SK-N-SH (cell line): Measurements from ENCODE around the gene ZDBF2. TPM values are rescaled to one million over a fixed set of nuclear protein-coding genes. Genes with fewer than 3 reads are reported as not detected.

Experiments used
- CTCF ChIA-PET: fragments of 300-600, 350-600 bp; formaldehyde crosslinking; extraction: SDS; loops from one replicate; lab custom pipeline; 2021; lab: Yijun Ruan, JAX
- POLR2A ChIA-PET: fragments of 350-600 bp; sonication (Branson Sonifier 250); formaldehyde crosslinking; extraction: SDS; loops from one replicate; lab custom pipeline; 2020; ENCODE audit warnings: antibody characterized with exemption, inconsistent platforms; lab: Yijun Ruan, JAX
- DNase-seq: peaks from one replicate; pipeline ENCODE4 v3.0.0; 2012
- H2AFZ ChIP-seq: fragments of 200-600 bp; sonication (generic); 2 replicates; pipeline ENCODE4 v1.8.1; 2016; ENCODE audit warnings: antibody characterized with exemption, mild to moderate bottlenecking, low read depth
- H3F3A ChIP-seq: fragments of 200-600 bp; sonication (generic); replicated peaks from 2 replicates; pipeline ENCODE3; 2016; ENCODE audit warnings: antibody characterized with exemption, mild to moderate bottlenecking; ENCODE audit not compliant: insufficient read depth
- H3K27ac ChIP-seq, 2 experiments: fragments of 200-500 bp in 1 of 2; fragments of 200-600 bp in 1 of 2; sonication (Bioruptor generic) in 1 of 2; sonication (generic), shearing (Covaris generic) in 1 of 2; 2 replicates each; pipeline versions ENCODE4 v1.5.1 to v1.6.1; 2014 to 2016; ENCODE audit warnings: low read depth in 2 of 2, inconsistent platforms in 1 of 2, low read length in 1 of 2, mild to moderate bottlenecking in 1 of 2, mixed read lengths in 1 of 2
- H3K27me3 ChIP-seq: fragments of 200-600 bp; sonication (generic), shearing (Covaris generic); 2 replicates; pipeline ENCODE4 v1.6.1; 2016; ENCODE audit warnings: mixed run types; ENCODE audit not compliant: insufficient read depth
- H3K36me3 ChIP-seq, 2 experiments: fragments of 200-500 bp in 1 of 2; fragments of 200-600 bp in 1 of 2; sonication (Bioruptor generic) in 1 of 2; sonication (generic) in 1 of 2; replicated peaks in 1 of 2; 2 replicates each; pipeline versions ENCODE3 to v1.5.1; 2014 to 2016; ENCODE audit warnings: low read length in 1 of 2, mild to moderate bottlenecking in 1 of 2; ENCODE audit not compliant: insufficient read depth in 2 of 2, control insufficient read depth in 1 of 2
- H3K4me1 ChIP-seq, 2 experiments: fragments of 200-500 bp in 1 of 2; fragments of 200-600 bp in 1 of 2; sonication (Bioruptor generic) in 1 of 2; sonication (generic), shearing (Covaris generic) in 1 of 2; 2 replicates each; pipeline versions ENCODE4 v1.5.1 to v1.6.1; 2014 to 2016; ENCODE audit warnings: low read depth in 1 of 2, low read length in 1 of 2, mixed run types in 1 of 2; ENCODE audit not compliant: insufficient read depth in 2 of 2, control insufficient read depth in 1 of 2
- H3K4me2 ChIP-seq: fragments of 200-600 bp; sonication (generic), shearing (Covaris generic); 2 replicates; pipeline ENCODE4 v1.6.1; 2017; ENCODE audit warnings: mixed run types
- H3K4me3 ChIP-seq, 2 experiments: fragments of 200-500 bp in 1 of 2; fragments of 200-600 bp in 1 of 2; sonication (Bioruptor generic) in 1 of 2; sonication (generic), shearing (Covaris generic) in 1 of 2; 2 replicates each; pipeline versions ENCODE4 v1.5.1 to v1.8.1; 2014 to 2016; ENCODE audit warnings: low read depth in 2 of 2, inconsistent platforms in 1 of 2, low read length in 1 of 2, mild to moderate bottlenecking in 1 of 2, mixed read lengths in 1 of 2, moderate library complexity in 1 of 2
- H3K79me2 ChIP-seq: fragments of 200-600 bp; sonication (generic); 2 replicates; pipeline ENCODE4 v1.8.1; 2017; ENCODE audit warnings: mild to moderate bottlenecking; ENCODE audit not compliant: insufficient read depth
- H3K9ac ChIP-seq: fragments of 200-600 bp; sonication (generic); 2 replicates; pipeline ENCODE4 v1.6.1; 2017; ENCODE audit warnings: mixed run types
- H3K9me2 ChIP-seq: fragments of 200-600 bp; sonication (generic); 2 replicates; pipeline ENCODE4 v1.6.1; 2017; ENCODE audit warnings: mixed run types
- H3K9me3 ChIP-seq: fragments of 200-600 bp; sonication (generic); 2 replicates; pipeline ENCODE4 v1.6.1; 2017; ENCODE audit warnings: mixed run types, mild to moderate bottlenecking, moderate library complexity
- H4K20me1 ChIP-seq: fragments of 200-600 bp; sonication (generic); 2 replicates; pipeline ENCODE4 v1.6.1; 2017; ENCODE audit warnings: mild to moderate bottlenecking, mixed run types; ENCODE audit not compliant: insufficient read depth
- ELF1 ChIP-seq: IDR thresholded peaks from 2 replicates; pipeline ENCODE4 v1.4.0; 2012
- FOXJ3 ChIP-seq: sonication (generic); formaldehyde crosslinking; IDR thresholded peaks from 2 replicates; pipeline ENCODE4 v1.5.1; 2020; ENCODE audit warnings: mild to moderate bottlenecking, missing genetic modification reagents
- GABPA ChIP-seq: IDR thresholded peaks from 2 replicates; pipeline ENCODE4 v1.4.0; 2012; ENCODE audit warnings: low read depth, mild to moderate bottlenecking
- GATA2 ChIP-seq: sonication (generic); formaldehyde crosslinking; IDR thresholded peaks from 2 replicates; pipeline ENCODE4 v1.5.0; 2020; ENCODE audit warnings: mild to moderate bottlenecking, missing genetic modification reagents
- JUND ChIP-seq: IDR thresholded peaks from 2 replicates; pipeline ENCODE4 v1.4.0; 2012
- NFIC ChIP-seq: IDR thresholded peaks from 2 replicates; pipeline ENCODE4 v1.4.0; 2012; ENCODE audit warnings: borderline replicate concordance
- RAD21 ChIP-seq: IDR thresholded peaks from 2 replicates; pipeline ENCODE4 v1.6.1; 2012; ENCODE audit warnings: mild to moderate bottlenecking, low read length
- RCOR1 ChIP-seq: fragments of 150-350 bp; IDR thresholded peaks from 2 replicates; pipeline ENCODE4 v1.6.1; 2017; ENCODE audit warnings: antibody characterized with exemption, low read length
- RFX5 ChIP-seq: IDR thresholded peaks from 2 replicates; pipeline ENCODE4 v1.6.1; 2012; ENCODE audit warnings: mild to moderate bottlenecking, improper control_type of control experiment, low read length
- SMC3 ChIP-seq: IDR thresholded peaks from 2 replicates; pipeline ENCODE4 v1.6.1; 2012; ENCODE audit warnings: low read depth, low read length, improper control_type of control experiment
- TAF1 ChIP-seq: IDR thresholded peaks from 2 replicates; pipeline ENCODE4 v1.6.1; 2012; ENCODE audit warnings: low read depth, mild to moderate bottlenecking, low read length, moderate library complexity, borderline replicate concordance
- WGBS: methylation state at CpG from one replicate; pipeline ENCODE4 v1.1.6; 2017; ENCODE audit warnings: low lambda C conversion rate; 5-methylcytosine and 5-hydroxymethylcytosine counted together
- polyA plus RNA-seq, 3 experiments: library from polyadenylated mRNA; depleted of rRNA; stranded (reverse); fragments of >200 nt; gene quantifications; 2 replicates each; pipeline ENCODE4 v1.2.3, GENCODE V29; 2012
- TF ChIP-seq, protein P1 (sequence below): IDR thresholded peaks from 2 replicates; pipeline ENCODE4 v1.4.0; 2012; ENCODE audit warnings: low read depth
- TF ChIP-seq, protein P2 (sequence below): fragments of 150-350 bp; IDR thresholded peaks from 2 replicates; pipeline ENCODE4 v1.6.1; 2016; ENCODE audit warnings: mild to moderate bottlenecking, low read depth, low read length
- TF ChIP-seq, protein P3 (sequence below): IDR thresholded peaks from 2 replicates; pipeline ENCODE4; 2012
- TF ChIP-seq, protein P4 (sequence below): fragments of 150-350 bp; IDR thresholded peaks from 2 replicates; pipeline ENCODE4 v1.6.1; 2017; ENCODE audit warnings: antibody characterized with exemption, low read length, low read depth, borderline replicate concordance

ZDBF2 gene
- polyA plus RNA-seq, 1 of the 3 experiments (the other 2 are of a cell fraction) = 1.4 TPM

DNA sequence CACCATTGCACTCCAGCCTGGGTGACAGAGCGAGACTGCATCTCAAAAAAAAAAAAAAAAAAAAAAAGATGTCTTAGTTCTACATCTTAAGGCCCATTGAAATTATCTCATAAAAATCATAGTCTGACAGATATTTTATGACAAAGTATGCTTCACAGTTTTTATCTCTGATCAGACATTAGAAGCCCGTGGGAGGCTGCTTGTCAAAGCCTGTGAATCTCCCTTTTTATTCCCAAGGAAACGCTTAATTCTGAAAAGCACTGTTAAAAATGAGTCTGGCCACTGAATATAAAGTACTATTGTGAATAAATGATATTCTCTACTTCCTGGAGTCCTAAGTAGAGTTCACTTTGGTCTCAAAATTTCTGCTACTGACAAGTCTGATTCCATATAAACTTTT lies 71.1 kb downstream of the ZDBF2 start:
- Histone ChIP-seq H4K20me1 (no peaks in the 10 kb centered on the region), H3K9me2 (no peaks in the 10 kb centered on the region), H3K27ac (no peak overlapping the region), H3K27me3 (no peaks in the 10 kb centered on the region; the same call in 1 of the 2 replicates), H3K9ac (no peak overlapping the region), H3F3A (no peaks in the 10 kb centered on the region), H2AFZ (no peak overlapping the region), H3K9me3 (no peaks in the 10 kb centered on the region), H3K79me2 (no peaks in the 10 kb centered on the region), H3K4me1 (no peaks in the 10 kb centered on the region), H3K4me2 (no peak overlapping the region), H3K4me3 (no peak overlapping the region), H3K36me3 (no peaks in the 10 kb centered on the region)
- ChIA-PET CTCF (no interaction called here), POLR2A (no interaction called here)
- TF ChIP-seq RAD21 (no peak), TAF1 (no peak), GATA2 (CRISPR knock-in tag) (no peak), JUND (no peak), RFX5 (no peak), GABPA (no peak), NFIC (no peak), FOXJ3 (CRISPR knock-in tag) (no peak), ELF1 (no peak), SMC3 (no peak)
- TF ChIP-seq, protein P1, sequence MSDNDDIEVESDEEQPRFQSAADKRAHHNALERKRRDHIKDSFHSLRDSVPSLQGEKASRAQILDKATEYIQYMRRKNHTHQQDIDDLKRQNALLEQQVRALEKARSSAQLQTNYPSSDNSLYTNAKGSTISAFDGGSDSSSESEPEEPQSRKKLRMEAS = no peak
- TF ChIP-seq, protein P2, sequence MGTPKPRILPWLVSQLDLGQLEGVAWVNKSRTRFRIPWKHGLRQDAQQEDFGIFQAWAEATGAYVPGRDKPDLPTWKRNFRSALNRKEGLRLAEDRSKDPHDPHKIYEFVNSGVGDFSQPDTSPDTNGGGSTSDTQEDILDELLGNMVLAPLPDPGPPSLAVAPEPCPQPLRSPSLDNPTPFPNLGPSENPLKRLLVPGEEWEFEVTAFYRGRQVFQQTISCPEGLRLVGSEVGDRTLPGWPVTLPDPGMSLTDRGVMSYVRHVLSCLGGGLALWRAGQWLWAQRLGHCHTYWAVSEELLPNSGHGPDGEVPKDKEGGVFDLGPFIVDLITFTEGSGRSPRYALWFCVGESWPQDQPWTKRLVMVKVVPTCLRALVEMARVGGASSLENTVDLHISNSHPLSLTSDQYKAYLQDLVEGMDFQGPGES = no peak
- TF ChIP-seq, protein P3, sequence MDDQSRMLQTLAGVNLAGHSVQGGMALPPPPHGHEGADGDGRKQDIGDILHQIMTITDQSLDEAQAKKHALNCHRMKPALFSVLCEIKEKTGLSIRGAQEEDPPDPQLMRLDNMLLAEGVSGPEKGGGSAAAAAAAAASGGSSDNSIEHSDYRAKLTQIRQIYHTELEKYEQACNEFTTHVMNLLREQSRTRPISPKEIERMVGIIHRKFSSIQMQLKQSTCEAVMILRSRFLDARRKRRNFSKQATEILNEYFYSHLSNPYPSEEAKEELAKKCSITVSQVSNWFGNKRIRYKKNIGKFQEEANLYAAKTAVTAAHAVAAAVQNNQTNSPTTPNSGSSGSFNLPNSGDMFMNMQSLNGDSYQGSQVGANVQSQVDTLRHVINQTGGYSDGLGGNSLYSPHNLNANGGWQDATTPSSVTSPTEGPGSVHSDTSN = no peak
- TF ChIP-seq, protein P4, sequence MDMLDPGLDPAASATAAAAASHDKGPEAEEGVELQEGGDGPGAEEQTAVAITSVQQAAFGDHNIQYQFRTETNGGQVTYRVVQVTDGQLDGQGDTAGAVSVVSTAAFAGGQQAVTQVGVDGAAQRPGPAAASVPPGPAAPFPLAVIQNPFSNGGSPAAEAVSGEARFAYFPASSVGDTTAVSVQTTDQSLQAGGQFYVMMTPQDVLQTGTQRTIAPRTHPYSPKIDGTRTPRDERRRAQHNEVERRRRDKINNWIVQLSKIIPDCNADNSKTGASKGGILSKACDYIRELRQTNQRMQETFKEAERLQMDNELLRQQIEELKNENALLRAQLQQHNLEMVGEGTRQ = no peak
- 63% methylated on average over 3 of the region's 3 CpGs for WGBS
- no peak for DNase-seq

DNA sequence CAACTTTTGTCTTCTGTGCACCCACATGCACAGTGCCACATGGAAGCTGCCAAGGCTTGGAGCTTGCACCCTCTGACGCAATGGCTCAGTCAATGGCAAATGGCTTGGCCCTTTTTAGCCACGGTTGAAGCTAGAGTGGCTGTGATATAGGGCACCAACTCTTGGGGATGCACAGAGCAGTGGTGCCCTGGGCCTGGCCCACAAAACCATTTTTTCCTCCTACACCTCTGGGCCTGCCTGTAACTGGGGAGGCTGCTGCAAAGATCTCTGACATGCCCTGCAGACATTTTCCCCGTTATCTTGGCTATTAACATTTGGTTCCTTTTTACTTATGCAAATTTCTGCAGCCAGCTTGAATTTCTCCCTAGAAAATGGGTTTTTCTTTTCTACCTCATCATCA lies 74.9 kb downstream of the ZDBF2 start:
- DNase-seq = no peak
- Histone ChIP-seq H4K20me1 (no peaks in the 10 kb centered on the region), H3K27me3 (no peaks in the 10 kb centered on the region; the same call in 1 of the 2 replicates), H2AFZ (no peak overlapping the region), H3K4me3 (no peak overlapping the region), H3K9me3 (no peaks in the 10 kb centered on the region), H3K36me3 (no peaks in the 10 kb centered on the region), H3K79me2 (no peaks in the 10 kb centered on the region), H3K9ac (no peak overlapping the region), H3K4me1 (no peaks in the 10 kb centered on the region), H3F3A (no peaks in the 10 kb centered on the region), H3K4me2 (no peak overlapping the region), H3K9me2 (no peaks in the 10 kb centered on the region), H3K27ac (no peak overlapping the region)
- no peak for TF ChIP-seq RCOR1
- CTCF ChIA-PET = no interaction called here
- WGBS = 13% methylated on average over 3 of the region's 3 CpGs
- POLR2A ChIA-PET = no interaction called here
